GM18867 (cell line): ENCODE data around the gene ITCH.
"Not testable (repeated sequence)": the region's sequence is repeated elsewhere in the genome, so short reads cannot be mapped to it uniquely, and the experiment has no call there.

Experiments used
- ATAC-seq: cut with Tn5 transposase; IDR thresholded peaks from one replicate; pipeline ENCODE4 v1.9.1; 2021; ENCODE audit warnings: mild to moderate bottlenecking, moderate library complexity; ENCODE audit not compliant: unreplicated experiment

ITCH gene

DNA sequence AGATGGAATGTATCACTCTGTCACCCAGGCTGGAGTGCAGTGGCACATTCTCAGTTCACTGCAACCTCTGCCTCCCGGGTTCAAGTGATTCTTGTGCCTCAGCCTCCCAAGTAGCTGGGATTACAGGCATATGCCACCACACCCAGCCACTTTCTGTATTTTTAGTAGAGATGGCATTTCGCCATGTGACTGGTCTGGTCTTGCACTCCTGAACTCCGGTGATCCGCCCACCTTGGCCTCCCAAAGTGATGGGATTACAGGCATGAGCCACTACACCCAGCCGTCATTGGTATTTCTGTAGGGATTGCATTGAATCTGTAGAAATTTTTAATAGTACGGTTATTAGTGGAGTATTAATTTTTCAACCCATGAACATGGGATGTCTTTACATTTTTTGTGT, 134.5 kb downstream of the ITCH start:
- ATAC-seq, result not testable (repeated sequence)

DNA sequence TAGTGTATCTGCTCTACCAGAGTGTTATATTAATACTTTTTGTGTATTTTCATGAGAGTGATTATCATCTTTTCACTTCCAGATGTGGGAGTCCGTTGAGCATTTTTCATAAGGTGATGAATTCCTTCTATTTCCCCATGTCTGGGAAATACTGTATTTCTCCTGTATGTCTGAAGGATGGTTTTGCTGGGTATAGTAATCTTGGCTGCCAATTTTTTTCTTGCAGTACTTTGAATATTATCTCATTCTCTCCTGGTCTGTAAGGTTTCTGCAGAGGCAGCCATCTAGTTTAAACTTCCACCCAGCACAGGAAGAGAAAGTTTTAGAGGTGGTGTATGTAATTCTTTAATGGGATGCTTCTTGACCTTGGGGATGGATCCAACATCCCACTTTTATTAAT, 137.8 kb downstream of the ITCH start:
- no peak for ATAC-seq

GRCh38 chr20:34506480-34506879, 143.4 kb downstream of the ITCH start:
- ATAC-seq, result no peak

GRCh38 chr20:34507702-34508413, 144.8 kb downstream of the ITCH start:
- ATAC-seq, result no peak

DNA sequence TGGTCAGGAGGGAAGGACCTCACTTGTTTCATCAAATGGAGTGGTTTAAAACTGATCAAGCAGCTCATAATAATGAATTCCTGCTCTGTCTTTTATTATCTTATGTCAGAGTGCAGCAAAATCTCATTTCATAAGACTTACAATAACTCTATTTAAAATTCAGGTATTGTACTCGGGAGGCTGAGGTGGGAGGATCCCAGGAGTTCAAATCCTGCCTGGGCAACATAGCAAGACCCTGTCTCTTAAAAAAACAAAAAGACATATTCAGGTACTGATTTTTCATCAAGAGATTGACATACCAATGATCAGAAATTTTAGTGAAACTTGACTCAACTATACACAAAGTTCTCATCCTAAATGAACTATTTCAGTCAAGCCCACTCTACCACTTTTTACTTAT, 147.5 kb downstream of the ITCH start:
- no peak for ATAC-seq

DNA sequence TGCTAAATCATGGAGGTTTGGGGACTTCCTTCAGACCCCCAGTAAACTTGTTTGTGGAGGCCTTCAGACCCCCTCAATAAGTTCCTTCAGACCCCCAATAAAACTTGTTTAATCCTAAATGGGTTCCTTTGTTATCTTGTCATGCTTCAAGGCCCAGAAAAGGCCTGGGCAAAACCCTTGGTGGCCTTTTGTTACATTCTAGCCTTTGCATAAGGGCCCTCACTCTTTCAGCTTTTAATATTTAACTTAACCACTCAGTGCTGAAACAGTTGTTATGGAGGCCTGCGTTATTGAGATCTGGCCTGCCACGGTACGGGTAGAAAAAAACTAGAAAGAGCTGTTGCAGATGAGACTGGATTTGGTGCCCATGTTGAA, 148.8 kb downstream of the ITCH start:
- ATAC-seq, result no peak

DNA sequence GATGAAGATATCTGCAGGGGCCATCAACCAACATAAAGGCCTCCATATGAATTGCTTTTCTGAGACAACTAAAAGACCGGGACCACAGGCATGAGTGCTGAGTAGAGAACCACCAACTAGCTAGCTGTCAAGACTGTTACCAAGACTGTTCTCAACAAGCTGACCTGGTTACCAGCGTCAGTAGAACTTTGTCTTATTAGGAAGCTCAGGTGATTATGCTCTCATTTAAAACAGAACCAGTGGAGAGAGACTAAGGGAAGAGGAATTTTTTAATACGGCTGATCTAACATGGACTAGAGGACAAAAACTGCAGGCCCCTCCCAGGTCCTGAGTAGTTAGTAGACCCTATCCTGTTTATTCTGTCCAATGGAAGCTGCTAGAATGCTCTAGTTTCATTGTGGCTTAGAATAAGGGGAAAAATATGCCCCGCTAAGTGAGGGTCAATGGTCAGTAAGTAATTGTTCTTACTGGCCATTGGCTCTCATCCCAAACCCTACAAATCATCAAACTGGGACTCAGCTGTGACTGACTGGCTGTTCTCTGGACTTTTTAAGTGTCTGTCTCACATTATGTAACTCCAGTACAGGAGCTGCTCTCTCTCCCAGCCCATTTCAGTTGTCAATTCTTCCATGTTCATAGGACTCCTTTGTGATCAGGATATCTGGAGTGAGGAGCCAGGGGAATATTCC, 149.3 kb downstream of the ITCH start:
- ATAC-seq, result no peak

DNA sequence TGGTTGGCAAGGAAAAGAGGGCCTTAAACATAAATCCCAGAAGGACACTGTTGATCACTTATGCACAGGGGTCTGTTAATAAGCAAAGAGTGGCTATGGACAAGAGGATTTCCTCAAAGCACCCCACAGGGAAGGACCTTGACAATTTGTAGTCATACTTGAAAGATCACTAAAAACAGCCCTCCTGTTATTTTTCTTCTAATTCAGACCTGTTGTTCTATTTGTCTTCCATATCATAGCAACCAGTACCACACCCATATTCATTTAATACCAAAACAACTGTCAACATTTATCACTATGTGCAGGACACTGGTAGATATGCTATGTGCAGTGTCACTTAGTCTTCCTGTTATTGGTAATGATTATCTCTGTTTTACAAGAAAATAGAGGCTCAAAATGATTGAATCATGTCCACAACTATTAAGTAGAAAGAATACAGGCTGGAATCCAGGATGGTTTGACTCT, 149.9 kb downstream of the ITCH start:
- ATAC-seq, result no peak

DNA sequence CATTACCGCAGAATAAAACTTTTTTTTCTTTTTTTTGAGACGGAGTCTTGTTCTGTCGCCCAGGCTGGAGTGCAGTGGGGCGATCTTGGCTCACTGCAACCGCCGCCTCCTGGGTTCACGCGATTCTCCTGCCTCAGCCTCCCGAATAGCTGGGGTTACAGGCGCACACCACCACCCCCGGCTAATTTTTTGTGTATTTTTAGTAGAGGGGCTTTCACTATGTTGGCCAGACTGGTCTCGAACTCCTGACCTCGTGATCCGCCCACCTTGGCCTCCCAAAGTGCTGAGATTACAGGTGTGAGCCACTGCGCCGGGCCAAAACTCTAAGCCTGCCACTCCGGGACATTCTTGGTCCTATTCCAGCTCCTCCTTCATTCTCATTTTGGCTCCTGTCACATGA, 151.0 kb downstream of the ITCH start:
- ATAC-seq, result not testable (repeated sequence)

- ATAC-seq, result no peak
Measured at GRCh38 chr20:34514897-34515483, 151.9 kb downstream of the ITCH start.

DNA sequence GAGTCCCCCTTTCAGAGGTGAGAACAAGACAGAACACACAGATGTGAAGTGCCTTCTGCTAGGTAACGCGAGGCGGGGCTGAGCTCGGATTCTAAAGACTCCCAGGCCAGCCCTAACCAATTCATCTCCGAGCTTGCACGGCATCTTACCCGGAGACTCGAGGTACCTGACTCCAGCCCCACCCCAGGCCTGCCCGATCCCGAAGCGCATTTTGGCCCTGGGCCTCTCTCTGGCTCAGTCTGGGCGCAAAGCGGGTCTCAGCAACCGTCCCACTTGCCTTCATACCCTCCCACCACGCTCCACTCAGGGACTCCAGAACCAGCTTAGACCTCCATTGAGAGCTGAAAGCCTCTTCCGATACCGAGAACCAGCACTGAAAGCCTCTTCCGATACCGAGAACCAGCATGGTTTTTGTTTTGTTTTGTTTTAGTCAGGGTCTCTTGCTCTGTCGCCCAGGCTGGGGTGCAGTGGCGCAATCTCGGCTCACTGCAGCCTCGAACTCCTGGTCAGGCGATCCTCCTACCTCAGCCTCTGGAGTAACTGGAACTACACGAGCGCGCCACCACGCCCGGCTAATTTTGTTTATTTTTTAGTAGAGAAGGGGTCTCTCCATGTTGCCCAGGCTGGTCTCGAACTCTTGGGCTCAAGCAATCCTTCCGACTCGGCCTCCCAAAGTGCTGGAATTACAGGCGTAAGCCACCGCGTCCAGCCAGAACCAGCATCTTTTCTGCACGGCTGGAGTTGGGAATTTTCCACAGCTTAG, 152.6 kb downstream of the ITCH start:
- peak; percentile 57 for ATAC-seq

GRCh38 chr20:34516247-34517113, 153.4 kb downstream of the ITCH start, which contains the start of gene DYNLRB1:
TSS of gene DYNLRB1 (plus strand) at chr20:34516422. CDS start at chr20:34516459, 37 bp downstream.
- peak; percentile 68 for ATAC-seq

DNA sequence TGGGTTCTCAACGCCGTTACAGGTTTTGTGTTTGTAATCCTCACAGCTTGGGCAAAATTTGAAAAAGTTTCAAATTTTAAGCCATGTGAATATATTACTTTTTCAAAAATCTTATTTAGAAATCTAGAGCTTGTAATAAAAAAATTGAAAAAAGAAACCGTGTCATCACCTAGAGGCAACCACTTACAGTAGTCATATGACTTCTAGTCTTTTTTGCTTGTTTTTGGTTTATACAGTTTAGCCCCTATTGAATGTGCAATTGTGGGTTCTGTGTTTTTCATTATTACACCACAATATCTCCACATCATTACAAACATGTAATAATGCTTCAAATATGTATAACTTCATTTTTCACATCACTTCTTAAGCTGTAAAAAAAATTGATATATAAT, 154.0 kb downstream of the ITCH start:
- ATAC-seq, result no peak

DNA sequence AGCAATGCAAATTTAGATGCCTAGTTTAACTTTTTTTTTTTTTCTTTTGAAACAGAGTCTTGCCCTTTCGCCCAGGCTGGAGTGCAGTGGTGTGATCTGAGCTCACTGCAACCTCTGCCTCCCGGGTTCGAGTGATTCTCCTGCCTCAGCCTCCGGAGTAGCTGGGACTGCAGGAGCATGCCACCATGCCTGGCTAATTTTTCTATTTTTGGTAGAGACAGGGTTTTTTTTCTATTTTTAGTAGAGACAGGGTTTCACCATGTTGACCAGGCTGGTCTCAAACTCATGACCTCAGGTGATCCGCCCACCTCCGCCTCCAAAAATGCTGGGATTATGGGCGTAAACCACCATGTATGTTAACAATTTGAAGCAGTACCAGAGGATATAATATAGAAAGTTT, 155.8 kb downstream of the ITCH start:
- not testable (repeated sequence) for ATAC-seq

DNA sequence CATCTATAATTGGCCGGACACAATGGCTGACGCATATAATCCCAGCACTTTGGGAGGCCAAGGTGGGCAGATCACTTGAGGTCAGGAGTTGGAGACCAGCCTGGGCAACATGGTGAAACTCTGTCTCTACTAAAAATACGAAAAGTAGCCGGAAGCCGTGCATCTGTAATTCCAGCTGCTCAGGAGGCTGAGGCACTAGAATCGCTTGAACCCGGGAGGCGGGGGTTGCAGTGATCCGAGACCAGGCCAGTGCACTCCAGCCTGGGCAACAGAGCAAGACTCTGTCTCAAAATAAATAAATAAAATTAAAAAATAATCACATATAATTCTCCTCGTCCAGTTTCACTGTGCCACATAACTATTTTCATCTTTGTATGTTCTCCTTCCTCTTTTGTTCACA, 156.8 kb downstream of the ITCH start:
- ATAC-seq, result not testable (repeated sequence)

- ATAC-seq, result no peak
Measured at GRCh38 chr20:34522969-34523871, 160.1 kb downstream of the ITCH start.

- no peak for ATAC-seq
Measured at GRCh38 chr20:34524426-34524825, 161.4 kb downstream of the ITCH start.

DNA sequence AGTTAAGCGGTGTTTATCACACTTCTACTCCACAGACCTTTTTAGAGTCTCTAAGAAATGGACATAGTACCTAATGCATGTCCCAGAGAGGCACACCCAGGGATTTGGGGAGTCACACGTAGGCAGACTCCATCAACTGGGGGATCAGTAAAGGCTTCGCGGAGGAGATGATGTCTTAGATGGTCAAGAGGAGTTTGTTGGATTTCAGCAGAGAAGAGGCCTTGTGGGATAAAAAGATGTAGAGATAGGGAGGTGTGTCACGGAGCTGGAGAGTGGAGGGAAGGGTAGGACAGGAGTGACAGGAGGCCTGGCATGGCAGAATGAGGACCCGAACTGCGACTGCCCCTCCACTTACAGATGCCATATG, 162.3 kb downstream of the ITCH start:
- ATAC-seq, result no peak

GRCh38 chr20:34525709-34526416, 162.8 kb downstream of the ITCH start:
- ATAC-seq, result no peak
